ENCODE data around the gene DAB1. TPM values are rescaled to one million over a fixed set of nuclear protein-coding genes. Genes with fewer than 3 reads are reported as not detected.

DAB1 gene
- total and polyA plus RNA-seq, 7 donors, result under 0.01 to 1.1 (median 0.75) TPM; not detected in 1

- Histone ChIP-seq H3K27ac (no peak overlapping the region), H3K4me1 (no peaks in the 10 kb centered on the region), H3K27me3 (no peaks in the 10 kb centered on the region), H3K4me3 (no peak overlapping the region), H3K9me3 (no peaks in the 10 kb centered on the region), H3K36me3 (no peaks in the 10 kb centered on the region)
- TF ChIP-seq CTCF (IDR thresholded peaks at IDR 0.05) (no peak), POLR2AphosphoS5 (IDR thresholded peaks at IDR 0.05) (no peak), POLR2A (IDR thresholded peaks at IDR 0.05) (no peak), EP300 (IDR thresholded peaks at IDR 0.05) (no peak)
- intact Hi-C loops (cut with DNase I), result no loop called here
- WGBS, 2 donors, result 64 to 83% methylated on average over 2 of the region's 2 CpGs
- DNase-seq, result no peak
Measured at GRCh38 chr1:57188168-57188567, 235.7 kb downstream of the DAB1 start.

- H3K4me1 ChIP-seq, result no peaks in the 10 kb centered on the region
- no peak overlapping the region for H3K4me3 ChIP-seq
- 86 to 96% methylated on average over 3 of the region's 3 CpGs for WGBS, 2 donors
- H3K27ac ChIP-seq, result no peak overlapping the region
- DNase-seq, result no peak
- H3K36me3 ChIP-seq, result no peaks in the 10 kb centered on the region
- intact Hi-C loops (cut with DNase I), result no loop called here
- no peaks in the 10 kb centered on the region for H3K9me3 ChIP-seq
- no peaks in the 10 kb centered on the region for H3K27me3 ChIP-seq
- TF ChIP-seq CTCF (IDR thresholded peaks at IDR 0.05), result no peak
- TF ChIP-seq EP300 (IDR thresholded peaks at IDR 0.05), result no peak
- TF ChIP-seq POLR2A (IDR thresholded peaks at IDR 0.05), result no peak
- no peak for TF ChIP-seq POLR2AphosphoS5 (IDR thresholded peaks at IDR 0.05)
Measured at GRCh38 chr1:57186455-57186854, 237.4 kb downstream of the DAB1 start.

- no peak overlapping the region for H3K4me3 ChIP-seq
- no peaks in the 10 kb centered on the region for H3K4me1 ChIP-seq
- H3K9me3 ChIP-seq, result no peaks in the 10 kb centered on the region
- no peaks in the 10 kb centered on the region for H3K36me3 ChIP-seq
- no peak overlapping the region for H3K27ac ChIP-seq
- intact Hi-C loops (cut with DNase I), result no loop called here
- no peaks in the 10 kb centered on the region for H3K27me3 ChIP-seq
- TF ChIP-seq POLR2AphosphoS5 (IDR thresholded peaks at IDR 0.05) (no peak), POLR2A (IDR thresholded peaks at IDR 0.05) (no peak), CTCF (IDR thresholded peaks at IDR 0.05) (no peak), EP300 (IDR thresholded peaks at IDR 0.05) (no peak)
- 74 to 81% methylated on average over 4 of the region's 4 CpGs for whole genome bisulfite sequencing, 2 donors
- DNase-seq, result no peak
Measured at GRCh38 chr1:57179001-57179400, 244.9 kb downstream of the DAB1 start.

- intact Hi-C loops (cut with DNase I), result no loop called here
- Histone ChIP-seq H3K9me3 (no peaks in the 10 kb centered on the region), H3K27me3 (no peaks in the 10 kb centered on the region), H3K36me3 (no peaks in the 10 kb centered on the region), H3K27ac (no peak overlapping the region), H3K4me3 (no peak overlapping the region), H3K4me1 (no peaks in the 10 kb centered on the region)
- DNase-seq, result no peak
- 70 to 74% methylated on average over 5 of the region's 5 CpGs for WGBS, 2 donors
- TF ChIP-seq POLR2AphosphoS5 (IDR thresholded peaks at IDR 0.05) (no peak), CTCF (IDR thresholded peaks at IDR 0.05) (no peak), EP300 (IDR thresholded peaks at IDR 0.05) (no peak)
Measured at GRCh38 chr1:57175506-57175905, 248.4 kb downstream of the DAB1 start.

GRCh38 chr1:57172040-57172439 lies 251.8 kb downstream of the DAB1 start:
- Histone ChIP-seq H3K4me3 (no peak overlapping the region), H3K27ac (no peak overlapping the region), H3K36me3 (no peaks in the 10 kb centered on the region), H3K27me3 (no peaks in the 10 kb centered on the region), H3K4me1 (no peaks in the 10 kb centered on the region), H3K9me3 (no peaks in the 10 kb centered on the region)
- no peak for TF ChIP-seq CTCF (IDR thresholded peaks at IDR 0.05)
- no peak for TF ChIP-seq POLR2AphosphoS5 (IDR thresholded peaks at IDR 0.05)
- WGBS, 2 donors, result 48 to 81% methylated on average over 1 of the region's 1 CpG
- DNase-seq, result no peak
- intact Hi-C loops (cut with DNase I), result no loop called here

All from sigmoid colon (tissue), 7 donors.